Liver (tissue), 9 donors: ENCODE data around the gene TLR3. TPM values are rescaled to one million over a fixed set of nuclear protein-coding genes. Genes with fewer than 3 reads are reported as not detected.

ENCODE experiments used
- DNase-seq: peaks from one replicate; pipeline ENCODE4 v3.0.0-alpha.2; 2017; ENCODE audit warnings: low spot score
- H3K27ac ChIP-seq, 2 donors: one replicate each; pipeline ENCODE4 v1.7.0; 2013; ENCODE audit warnings: inconsistent platforms in 2 of 2, low read length in 2 of 2, control low read depth in 1 of 2, low read depth in 1 of 2, mild to moderate bottlenecking in 1 of 2
- H3K27me3 ChIP-seq, 4 donors: one replicate each; pipeline versions ENCODE4 v1.6.1 to v1.7.0; 2013; ENCODE audit warnings: low read length in 3 of 4, inconsistent platforms in 1 of 4, mild to moderate bottlenecking in 1 of 4, moderate library complexity in 1 of 4; ENCODE audit not compliant: control insufficient read depth in 4 of 4, insufficient read depth in 4 of 4
- H3K36me3 ChIP-seq, 4 donors: one replicate each; pipeline versions ENCODE4 v1.6.1 to v1.7.0; 2013; ENCODE audit warnings: low read length in 3 of 4, mild to moderate bottlenecking in 3 of 4, low read depth in 1 of 4, moderate library complexity in 1 of 4; ENCODE audit not compliant: control insufficient read depth in 4 of 4, insufficient read depth in 3 of 4
- H3K4me1 ChIP-seq, 4 donors: one replicate each; pipeline versions ENCODE4 v1.6.1 to v1.7.0; 2013; ENCODE audit warnings: low read length in 3 of 4, mild to moderate bottlenecking in 3 of 4, moderate library complexity in 1 of 4; ENCODE audit not compliant: control insufficient read depth in 4 of 4, insufficient read depth in 4 of 4
- H3K4me3 ChIP-seq, 3 donors: one replicate each; pipeline versions ENCODE4 v1.6.1 to v1.7.0; 2013; ENCODE audit warnings: low read length in 3 of 3, control low read depth in 1 of 3, low read depth in 1 of 3, mild to moderate bottlenecking in 1 of 3
- H3K9ac ChIP-seq, 2 donors: one replicate each; pipeline ENCODE4 v1.7.0; 2013; ENCODE audit warnings: low read length in 2 of 2, mild to moderate bottlenecking in 2 of 2, moderate library complexity in 2 of 2, control low read depth in 1 of 2, low read depth in 1 of 2
- H3K9me3 ChIP-seq, 4 donors: one replicate each; pipeline versions ENCODE4 v1.6.1 to v1.7.0; 2013; ENCODE audit warnings: low read length in 3 of 4; ENCODE audit not compliant: control insufficient read depth in 4 of 4
- EGR1 ChIP-seq, 2 donors: IDR thresholded peaks; 2 replicates each; pipeline ENCODE4 v1.6.1; 2016 to 2018; ENCODE audit warnings: antibody characterized with exemption in 2 of 2, low read depth in 2 of 2
- FOXA1 ChIP-seq: IDR thresholded peaks from 2 replicates; pipeline ENCODE4 v1.6.1; 2016; ENCODE audit warnings: antibody characterized with exemption
- GABPA ChIP-seq, 2 donors: IDR thresholded peaks in 1 of 2; conservative IDR thresholded peaks in 1 of 2; 2 replicates each; pipeline ENCODE4 v1.6.1; 2016; ENCODE audit warnings: antibody characterized with exemption in 2 of 2, mild to moderate bottlenecking in 1 of 2, moderate library complexity in 1 of 2
- HNF4A ChIP-seq, 2 donors: conservative IDR thresholded peaks; 2 replicates each; pipeline ENCODE4 v1.6.1; 2016; ENCODE audit warnings: antibody characterized with exemption in 2 of 2, mild to moderate bottlenecking in 2 of 2
- HNF4G ChIP-seq: IDR thresholded peaks from 2 replicates; pipeline ENCODE4 v1.6.1; 2016; ENCODE audit warnings: antibody characterized with exemption
- JUND ChIP-seq, 2 donors: IDR thresholded peaks; 2 replicates each; pipeline ENCODE4 v1.6.1; 2016; ENCODE audit warnings: antibody characterized with exemption in 2 of 2
- RAD21 ChIP-seq, 2 donors: IDR thresholded peaks; 2 replicates each; pipeline ENCODE4 v1.6.1; 2016; ENCODE audit warnings: antibody characterized with exemption in 2 of 2, mild to moderate bottlenecking in 2 of 2
- RXRA ChIP-seq, 2 donors: IDR thresholded peaks; 2 replicates each; pipeline ENCODE4 v1.6.1; 2017 to 2018; ENCODE audit warnings: antibody characterized with exemption in 2 of 2, mild to moderate bottlenecking in 1 of 2
- SP1 ChIP-seq: IDR thresholded peaks from 2 replicates; pipeline ENCODE4 v1.6.1; 2018; ENCODE audit warnings: antibody characterized with exemption, mild to moderate bottlenecking
- TAF1 ChIP-seq: conservative IDR thresholded peaks from 2 replicates; pipeline ENCODE4 v1.6.1; 2016; ENCODE audit warnings: antibody characterized with exemption, mild to moderate bottlenecking
- YY1 ChIP-seq: IDR thresholded peaks from 2 replicates; pipeline ENCODE4 v1.6.1; 2016; ENCODE audit warnings: antibody characterized with exemption, mild to moderate bottlenecking
- WGBS: extraction: QIAGEN DNeasy Blood & Tissue Kit; methylation state at CpG from one replicate; pipeline ENCODE4 v1.1.7; 2013; 5-methylcytosine and 5-hydroxymethylcytosine counted together
- polyA plus RNA-seq, 2 donors: library from polyadenylated mRNA; stranded (reverse) in 1 of 2; unstranded in 1 of 2; fragments of 200-250 nt in 1 of 2; fragments of >200 nt in 1 of 2; fragmentation: Nextera tagmentation in 1 of 2; extraction: Ambion mirVana in 1 of 2; gene quantifications; one replicate each; pipeline versions ENCODE4 v1.2.1 to v1.2.3, GENCODE V29; 2013 to 2015
- total RNA-seq, 2 donors: library from RNA; depleted of rRNA; stranded (reverse); fragments of >200 nt; gene quantifications; one replicate each; pipeline ENCODE4 v1.2.3, GENCODE V29; 2014
- TF ChIP-seq, protein P1 (sequence below): IDR thresholded peaks from 2 replicates; pipeline ENCODE4 v1.6.1; 2016; ENCODE audit warnings: antibody characterized with exemption
- TF ChIP-seq, protein P2 (sequence below): fragments of 150-350 bp; IDR thresholded peaks from 2 replicates; pipeline ENCODE4 v1.5.1; 2017; ENCODE audit warnings: improper control_type of control experiment, low read depth, low read length; ENCODE audit not compliant: missing input control
- TF ChIP-seq, protein P3 (sequence below): IDR thresholded peaks from 2 replicates; pipeline ENCODE4 v1.6.1; 2016; ENCODE audit warnings: antibody characterized with exemption
- TF ChIP-seq, protein P4 (sequence below): IDR thresholded peaks from 2 replicates; pipeline ENCODE4 v1.6.1; 2016; ENCODE audit warnings: antibody characterized with exemption, mild to moderate bottlenecking
- donor health status: healthy.
- donor health status: healthy.
- donor health status: healthy.
- donor health status: healthy.
- donor health status: healthy.

Gene TLR3
- total and polyA plus RNA-seq, 4 donors, result 1.3 to 4.3 (median 2.4) TPM

DNA sequence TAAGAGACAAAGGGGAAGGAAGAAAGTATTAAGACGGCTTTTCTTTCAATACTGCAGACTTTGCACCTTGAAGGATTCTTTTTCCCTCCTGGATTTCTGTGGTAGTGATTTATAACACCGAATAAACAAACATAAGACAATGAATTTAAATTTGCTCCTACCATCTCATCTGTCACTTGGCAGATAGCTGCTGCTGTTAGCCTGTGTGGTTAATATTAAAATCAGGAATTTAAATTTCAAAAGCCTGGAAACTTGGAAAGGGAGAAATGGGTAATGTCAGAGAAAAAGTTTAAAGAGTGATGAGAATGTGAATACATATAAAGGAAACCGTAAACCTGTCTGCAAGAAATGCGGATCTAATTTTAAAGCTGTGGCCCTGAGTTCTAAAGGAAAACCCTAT, 39.0 kb downstream of the TLR3 start:
- TF ChIP-seq JUND (IDR thresholded peaks at IDR 0.05) (no peak), FOXA1 (no peak), YY1 (no peak), RXRA (IDR thresholded peaks at IDR 0.05) (no peak), SP1 (no peak), TAF1 (no peak), GABPA (IDR thresholded peaks at IDR 0.05 in 1 of 2, conservative IDR thresholded peaks at IDR 0.05 in 1 of 2) (no peak)
- TF ChIP-seq, protein P1, sequence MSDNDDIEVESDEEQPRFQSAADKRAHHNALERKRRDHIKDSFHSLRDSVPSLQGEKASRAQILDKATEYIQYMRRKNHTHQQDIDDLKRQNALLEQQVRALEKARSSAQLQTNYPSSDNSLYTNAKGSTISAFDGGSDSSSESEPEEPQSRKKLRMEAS, result no peak
- H3K9ac ChIP-seq, result no peak overlapping the region
- H3K9me3 ChIP-seq, result no peaks in the 10 kb centered on the region
- 86% methylated on average over 4 of the region's 4 CpGs for WGBS
- H3K4me1 ChIP-seq, result peaks cover 0 to 15% (median 5%) of the 10 kb centered on the region in 4 donors
- H3K27me3 ChIP-seq, result no peaks in the 10 kb centered on the region
- H3K27ac ChIP-seq, result no peak overlapping the region
- H3K4me3 ChIP-seq, result no peak overlapping the region
- no peak for DNase-seq
- no peaks in the 10 kb centered on the region for H3K36me3 ChIP-seq

DNA sequence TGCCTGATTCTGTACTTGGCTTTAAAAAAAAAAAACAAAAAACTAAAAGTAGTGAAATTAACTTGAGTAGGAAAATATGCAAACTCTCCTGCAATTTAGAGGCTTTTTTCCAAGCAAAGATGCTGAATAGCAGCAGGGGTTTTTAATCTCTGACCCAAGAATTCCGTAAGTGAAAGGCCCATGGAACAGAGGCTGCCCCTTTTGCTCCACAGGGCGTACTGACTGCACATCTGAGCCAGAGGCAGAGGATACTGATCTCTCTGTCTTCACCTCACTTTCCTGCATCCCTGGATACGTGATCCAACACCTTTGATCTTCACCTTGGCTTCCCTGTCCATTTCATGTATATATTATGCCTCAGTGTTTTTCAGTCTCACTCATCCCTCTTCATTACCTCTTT, 39.4 kb downstream of the TLR3 start:
- Histone ChIP-seq H3K9me3 (no peaks in the 10 kb centered on the region), H3K27ac (no peak overlapping the region), H3K27me3 (no peaks in the 10 kb centered on the region), H3K4me3 (no peak overlapping the region), H3K36me3 (no peaks in the 10 kb centered on the region), H3K4me1 (peaks cover 0 to 15% (median 5%) of the 10 kb centered on the region in 4 donors), H3K9ac (no peak overlapping the region)
- no peak for DNase-seq
- WGBS, result 88% methylated on average over 3 of the region's 3 CpGs
- TF ChIP-seq JUND (IDR thresholded peaks at IDR 0.05) (no peak), GABPA (IDR thresholded peaks at IDR 0.05 in 1 of 2, conservative IDR thresholded peaks at IDR 0.05 in 1 of 2) (no peak), TAF1 (no peak), RAD21 (IDR thresholded peaks at IDR 0.05) (no peak), HNF4G (no peak), SP1 (no peak), EGR1 (IDR thresholded peaks at IDR 0.05; ENCODE audit: low read depth in 2 of 2) (no peak), HNF4A (conservative IDR thresholded peaks at IDR 0.05) (no peak), YY1 (no peak)
- TF ChIP-seq, protein P2, sequence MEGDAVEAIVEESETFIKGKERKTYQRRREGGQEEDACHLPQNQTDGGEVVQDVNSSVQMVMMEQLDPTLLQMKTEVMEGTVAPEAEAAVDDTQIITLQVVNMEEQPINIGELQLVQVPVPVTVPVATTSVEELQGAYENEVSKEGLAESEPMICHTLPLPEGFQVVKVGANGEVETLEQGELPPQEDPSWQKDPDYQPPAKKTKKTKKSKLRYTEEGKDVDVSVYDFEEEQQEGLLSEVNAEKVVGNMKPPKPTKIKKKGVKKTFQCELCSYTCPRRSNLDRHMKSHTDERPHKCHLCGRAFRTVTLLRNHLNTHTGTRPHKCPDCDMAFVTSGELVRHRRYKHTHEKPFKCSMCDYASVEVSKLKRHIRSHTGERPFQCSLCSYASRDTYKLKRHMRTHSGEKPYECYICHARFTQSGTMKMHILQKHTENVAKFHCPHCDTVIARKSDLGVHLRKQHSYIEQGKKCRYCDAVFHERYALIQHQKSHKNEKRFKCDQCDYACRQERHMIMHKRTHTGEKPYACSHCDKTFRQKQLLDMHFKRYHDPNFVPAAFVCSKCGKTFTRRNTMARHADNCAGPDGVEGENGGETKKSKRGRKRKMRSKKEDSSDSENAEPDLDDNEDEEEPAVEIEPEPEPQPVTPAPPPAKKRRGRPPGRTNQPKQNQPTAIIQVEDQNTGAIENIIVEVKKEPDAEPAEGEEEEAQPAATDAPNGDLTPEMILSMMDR, result no peak
- TF ChIP-seq, protein P1, result no peak
- TF ChIP-seq, protein P3, sequence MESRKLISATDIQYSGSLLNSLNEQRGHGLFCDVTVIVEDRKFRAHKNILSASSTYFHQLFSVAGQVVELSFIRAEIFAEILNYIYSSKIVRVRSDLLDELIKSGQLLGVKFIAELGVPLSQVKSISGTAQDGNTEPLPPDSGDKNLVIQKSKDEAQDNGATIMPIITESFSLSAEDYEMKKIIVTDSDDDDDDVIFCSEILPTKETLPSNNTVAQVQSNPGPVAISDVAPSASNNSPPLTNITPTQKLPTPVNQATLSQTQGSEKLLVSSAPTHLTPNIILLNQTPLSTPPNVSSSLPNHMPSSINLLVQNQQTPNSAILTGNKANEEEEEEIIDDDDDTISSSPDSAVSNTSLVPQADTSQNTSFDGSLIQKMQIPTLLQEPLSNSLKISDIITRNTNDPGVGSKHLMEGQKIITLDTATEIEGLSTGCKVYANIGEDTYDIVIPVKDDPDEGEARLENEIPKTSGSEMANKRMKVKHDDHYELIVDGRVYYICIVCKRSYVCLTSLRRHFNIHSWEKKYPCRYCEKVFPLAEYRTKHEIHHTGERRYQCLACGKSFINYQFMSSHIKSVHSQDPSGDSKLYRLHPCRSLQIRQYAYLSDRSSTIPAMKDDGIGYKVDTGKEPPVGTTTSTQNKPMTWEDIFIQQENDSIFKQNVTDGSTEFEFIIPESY, result no peak
- TF ChIP-seq, protein P4, sequence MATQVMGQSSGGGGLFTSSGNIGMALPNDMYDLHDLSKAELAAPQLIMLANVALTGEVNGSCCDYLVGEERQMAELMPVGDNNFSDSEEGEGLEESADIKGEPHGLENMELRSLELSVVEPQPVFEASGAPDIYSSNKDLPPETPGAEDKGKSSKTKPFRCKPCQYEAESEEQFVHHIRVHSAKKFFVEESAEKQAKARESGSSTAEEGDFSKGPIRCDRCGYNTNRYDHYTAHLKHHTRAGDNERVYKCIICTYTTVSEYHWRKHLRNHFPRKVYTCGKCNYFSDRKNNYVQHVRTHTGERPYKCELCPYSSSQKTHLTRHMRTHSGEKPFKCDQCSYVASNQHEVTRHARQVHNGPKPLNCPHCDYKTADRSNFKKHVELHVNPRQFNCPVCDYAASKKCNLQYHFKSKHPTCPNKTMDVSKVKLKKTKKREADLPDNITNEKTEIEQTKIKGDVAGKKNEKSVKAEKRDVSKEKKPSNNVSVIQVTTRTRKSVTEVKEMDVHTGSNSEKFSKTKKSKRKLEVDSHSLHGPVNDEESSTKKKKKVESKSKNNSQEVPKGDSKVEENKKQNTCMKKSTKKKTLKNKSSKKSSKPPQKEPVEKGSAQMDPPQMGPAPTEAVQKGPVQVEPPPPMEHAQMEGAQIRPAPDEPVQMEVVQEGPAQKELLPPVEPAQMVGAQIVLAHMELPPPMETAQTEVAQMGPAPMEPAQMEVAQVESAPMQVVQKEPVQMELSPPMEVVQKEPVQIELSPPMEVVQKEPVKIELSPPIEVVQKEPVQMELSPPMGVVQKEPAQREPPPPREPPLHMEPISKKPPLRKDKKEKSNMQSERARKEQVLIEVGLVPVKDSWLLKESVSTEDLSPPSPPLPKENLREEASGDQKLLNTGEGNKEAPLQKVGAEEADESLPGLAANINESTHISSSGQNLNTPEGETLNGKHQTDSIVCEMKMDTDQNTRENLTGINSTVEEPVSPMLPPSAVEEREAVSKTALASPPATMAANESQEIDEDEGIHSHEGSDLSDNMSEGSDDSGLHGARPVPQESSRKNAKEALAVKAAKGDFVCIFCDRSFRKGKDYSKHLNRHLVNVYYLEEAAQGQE, result no peak
